Progenitor cell of endocrine pancreas (in vitro differentiated cells): Measurements from ENCODE around the gene RALGPS1. TPM values are rescaled to one million over a fixed set of nuclear protein-coding genes. Genes with fewer than 3 reads are reported as not detected.

Source experiments
- DNase-seq: peaks from one replicate; pipeline ENCODE4 v3.0.0; 2021; ENCODE audit warnings: low spot score; ENCODE audit not compliant: unreplicated experiment
- H3K27ac Mint-ChIP-seq: 2 replicates; pipeline ENCODE4 v1.8.0; 2021; ENCODE audit warnings: mild to moderate bottlenecking, moderate library complexity, mixed read lengths
- H3K27me3 Mint-ChIP-seq: 2 replicates; pipeline ENCODE4 v1.8.0; 2021; ENCODE audit warnings: mixed read lengths
- H3K36me3 Mint-ChIP-seq: 2 replicates; pipeline ENCODE4 v1.8.0; 2022; ENCODE audit warnings: mixed read lengths; ENCODE audit not compliant: insufficient read depth
- H3K4me1 Mint-ChIP-seq: 2 replicates; pipeline ENCODE4 v1.8.0; 2021; ENCODE audit warnings: low read depth, mixed read lengths
- H3K4me3 Mint-ChIP-seq: 2 replicates; pipeline ENCODE4 v1.8.0; 2021; ENCODE audit warnings: low read depth, mild to moderate bottlenecking, moderate library complexity, mixed read lengths
- H3K9me3 Mint-ChIP-seq: 2 replicates; pipeline ENCODE4 v1.8.0; 2021; ENCODE audit warnings: low read depth, mixed read lengths
- total RNA-seq: library from RNA; stranded (reverse); gene quantifications from 2 replicates; pipeline ENCODE4 v1.2.1, GENCODE V29; 2021
- TF ChIP-seq, protein P1 (sequence below): fragments of 200-600 bp; sonication (generic); IDR thresholded peaks from one replicate; pipeline ENCODE4 v1.5.0; 2021; ENCODE audit warnings: antibody characterized with exemption, mild to moderate bottlenecking; ENCODE audit not compliant: unreplicated experiment

Gene RALGPS1
- total RNA-seq, 1 donor from 2014 or later, result 39.2 TPM

DNA sequence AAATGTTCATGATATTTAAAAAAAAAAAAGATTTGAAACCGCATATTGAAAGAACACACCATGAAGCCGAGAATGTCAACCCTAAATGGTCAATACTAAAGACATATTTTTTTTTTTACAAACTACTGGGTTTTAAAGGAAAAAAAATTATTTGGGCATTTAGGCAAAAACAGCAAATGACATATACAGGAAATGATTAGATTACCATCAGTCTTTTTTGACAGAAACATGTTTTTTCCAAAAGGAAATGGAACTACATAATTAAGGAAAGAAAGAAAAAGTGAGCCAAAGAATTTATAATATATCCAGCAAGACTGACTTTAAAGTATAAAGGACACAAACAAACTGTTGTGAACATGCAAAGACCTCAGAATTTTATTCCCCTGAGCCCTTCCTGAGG lies 56.7 kb downstream of the RALGPS1 start:
- no peak overlapping the region for H3K4me3 Mint-ChIP-seq
- TF ChIP-seq, protein P1, sequence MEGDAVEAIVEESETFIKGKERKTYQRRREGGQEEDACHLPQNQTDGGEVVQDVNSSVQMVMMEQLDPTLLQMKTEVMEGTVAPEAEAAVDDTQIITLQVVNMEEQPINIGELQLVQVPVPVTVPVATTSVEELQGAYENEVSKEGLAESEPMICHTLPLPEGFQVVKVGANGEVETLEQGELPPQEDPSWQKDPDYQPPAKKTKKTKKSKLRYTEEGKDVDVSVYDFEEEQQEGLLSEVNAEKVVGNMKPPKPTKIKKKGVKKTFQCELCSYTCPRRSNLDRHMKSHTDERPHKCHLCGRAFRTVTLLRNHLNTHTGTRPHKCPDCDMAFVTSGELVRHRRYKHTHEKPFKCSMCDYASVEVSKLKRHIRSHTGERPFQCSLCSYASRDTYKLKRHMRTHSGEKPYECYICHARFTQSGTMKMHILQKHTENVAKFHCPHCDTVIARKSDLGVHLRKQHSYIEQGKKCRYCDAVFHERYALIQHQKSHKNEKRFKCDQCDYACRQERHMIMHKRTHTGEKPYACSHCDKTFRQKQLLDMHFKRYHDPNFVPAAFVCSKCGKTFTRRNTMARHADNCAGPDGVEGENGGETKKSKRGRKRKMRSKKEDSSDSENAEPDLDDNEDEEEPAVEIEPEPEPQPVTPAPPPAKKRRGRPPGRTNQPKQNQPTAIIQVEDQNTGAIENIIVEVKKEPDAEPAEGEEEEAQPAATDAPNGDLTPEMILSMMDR, result no peak
- H3K27ac Mint-ChIP-seq, result no peak overlapping the region
- H3K4me1 Mint-ChIP-seq, result no peaks in the 10 kb centered on the region
- peaks cover 3% of the 10 kb centered on the region for H3K36me3 Mint-ChIP-seq
- no peak for DNase-seq
- no peaks in the 10 kb centered on the region for H3K9me3 Mint-ChIP-seq
- H3K27me3 Mint-ChIP-seq, result no peaks in the 10 kb centered on the region

DNA sequence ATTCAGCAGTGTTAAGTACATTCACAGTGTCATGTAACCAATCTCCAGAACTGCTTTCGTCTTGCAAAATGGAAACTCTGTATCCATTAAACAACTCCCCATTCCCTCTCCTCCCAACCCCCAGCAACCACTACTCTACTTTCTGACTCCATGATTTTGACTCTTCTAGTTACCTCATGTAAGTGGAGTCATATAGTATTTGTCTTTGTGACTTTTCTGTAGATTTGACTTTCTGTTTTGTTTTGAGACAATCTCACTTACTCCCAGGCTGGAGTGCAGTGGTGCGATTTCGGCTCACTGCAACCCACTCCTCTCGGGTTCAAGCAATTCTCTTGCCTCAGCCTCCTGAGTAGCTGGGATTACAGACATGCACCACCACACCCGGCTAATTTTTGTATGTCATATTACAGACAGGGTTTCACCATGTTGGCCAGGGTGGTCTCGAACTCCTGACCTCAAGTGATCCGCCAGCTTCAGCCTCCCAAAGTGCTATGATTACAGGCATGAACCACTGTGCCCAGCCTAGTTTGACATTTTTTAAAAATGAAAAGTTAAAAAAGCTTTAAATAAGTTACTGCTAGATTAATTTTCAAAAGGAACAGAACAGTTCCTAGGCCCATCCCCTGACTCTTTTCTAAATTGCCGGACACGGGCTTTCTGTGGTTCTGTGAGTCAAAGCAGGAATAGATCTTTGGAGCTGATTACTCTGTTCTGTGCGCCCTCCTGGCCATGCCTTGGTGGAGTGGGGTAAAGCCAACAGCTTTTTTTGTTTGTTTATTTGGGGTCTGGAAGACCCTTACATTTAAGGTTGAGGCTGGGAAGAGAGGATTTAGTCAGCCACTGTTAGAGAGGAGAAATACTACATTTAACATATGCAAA lies 59.3 kb downstream of the RALGPS1 start:
- no peak overlapping the region for H3K27ac Mint-ChIP-seq
- no peak overlapping the region for H3K4me3 Mint-ChIP-seq
- no peaks in the 10 kb centered on the region for H3K27me3 Mint-ChIP-seq
- TF ChIP-seq, protein P1, result no peak
- H3K36me3 Mint-ChIP-seq, result peaks cover 5% of the 10 kb centered on the region
- H3K9me3 Mint-ChIP-seq, result no peaks in the 10 kb centered on the region
- no peaks in the 10 kb centered on the region for H3K4me1 Mint-ChIP-seq
- no peak for DNase-seq

DNA sequence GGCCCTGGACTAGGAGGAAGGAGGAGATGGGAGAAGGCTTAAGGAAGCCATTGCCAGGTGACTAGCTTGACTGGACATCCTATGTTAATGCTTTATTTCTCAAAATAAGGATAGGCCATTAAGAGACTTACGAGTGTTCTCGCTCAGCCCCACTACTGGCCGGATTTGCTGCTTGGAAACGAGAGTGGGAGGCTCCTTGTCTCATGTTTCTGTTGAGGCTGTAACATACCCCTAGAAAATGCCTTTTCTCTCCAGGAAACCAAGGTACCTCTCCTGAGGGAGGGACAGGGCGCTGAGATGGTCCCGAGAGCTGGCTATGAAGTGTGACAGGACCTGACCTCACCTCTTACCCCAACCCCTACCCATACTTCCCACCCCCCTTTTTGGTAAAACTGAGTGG lies 60.0 kb downstream of the RALGPS1 start:
- peaks cover 6% of the 10 kb centered on the region for H3K36me3 Mint-ChIP-seq
- TF ChIP-seq, protein P1, result no peak
- no peak overlapping the region for H3K27ac Mint-ChIP-seq
- no peaks in the 10 kb centered on the region for H3K4me1 Mint-ChIP-seq
- no peaks in the 10 kb centered on the region for H3K27me3 Mint-ChIP-seq
- DNase-seq, result no peak
- no peak overlapping the region for H3K4me3 Mint-ChIP-seq
- no peaks in the 10 kb centered on the region for H3K9me3 Mint-ChIP-seq

DNA sequence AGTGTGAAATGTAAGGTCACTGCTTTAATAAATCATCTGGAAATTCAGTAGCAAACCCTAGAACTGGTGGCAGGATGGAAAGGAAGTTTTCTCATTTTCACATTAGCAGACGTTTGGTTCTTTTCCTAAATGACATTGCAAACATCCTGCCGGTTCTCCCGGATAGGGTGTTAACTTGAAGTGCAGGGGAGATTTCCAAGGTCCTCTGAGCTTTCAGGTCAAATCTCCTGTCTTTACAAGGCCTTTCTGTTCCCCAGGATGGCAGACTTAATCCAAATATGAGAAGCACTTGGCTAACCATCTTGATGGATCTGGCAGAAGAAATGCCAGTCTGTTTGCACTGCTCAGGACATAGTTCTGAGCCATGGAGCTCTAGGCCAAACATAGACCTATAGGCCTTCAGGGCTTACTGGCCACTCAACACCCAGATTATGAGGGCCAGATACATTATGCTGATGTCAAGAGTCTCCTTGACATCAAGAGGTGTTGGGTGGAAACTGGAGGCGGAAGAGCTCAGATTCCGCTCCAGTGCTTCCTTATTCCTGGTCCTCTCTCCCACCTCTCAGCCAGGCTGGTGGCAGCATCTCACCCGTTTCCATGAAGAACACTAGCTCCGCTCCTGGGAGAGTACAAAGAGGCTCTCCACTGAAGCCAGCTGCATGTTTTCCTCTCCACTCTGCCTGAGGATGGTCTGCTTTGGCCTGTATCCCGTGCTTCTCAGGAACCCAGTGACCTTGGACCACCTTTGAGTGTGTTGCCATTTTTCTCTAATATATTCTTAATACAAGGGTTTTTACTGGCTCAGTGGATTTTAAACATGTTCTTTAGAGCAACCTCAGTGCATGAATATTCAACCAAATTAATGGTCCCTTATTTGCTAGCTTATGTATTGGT lies 61.0 kb downstream of the RALGPS1 start:
- TF ChIP-seq, protein P1, result no peak
- Mint-ChIP-seq H3K4me3 (no peak overlapping the region), H3K9me3 (no peaks in the 10 kb centered on the region), H3K27me3 (no peaks in the 10 kb centered on the region), H3K4me1 (no peaks in the 10 kb centered on the region), H3K27ac (no peak overlapping the region), H3K36me3 (peaks cover 6% of the 10 kb centered on the region)
- no peak for DNase-seq

DNA sequence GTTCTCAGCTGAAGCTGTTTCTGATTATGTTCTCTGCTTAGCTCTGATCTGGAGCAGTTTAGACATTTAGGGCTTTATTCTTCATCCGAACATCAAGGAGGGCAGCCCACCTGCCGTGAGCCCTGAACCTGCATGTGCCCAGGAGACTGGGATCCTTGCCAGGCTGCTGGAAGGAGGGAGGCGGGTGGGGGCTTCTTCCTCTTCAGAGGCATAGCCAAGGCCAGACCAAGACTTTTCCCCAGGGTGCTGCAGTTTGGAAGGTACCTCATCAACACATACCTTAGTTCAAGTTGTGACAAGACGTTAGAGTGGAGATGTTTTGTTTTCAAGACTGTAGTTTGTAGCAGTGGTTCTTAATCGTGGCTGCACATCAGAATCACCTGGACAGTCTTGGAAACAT lies 64.9 kb downstream of the RALGPS1 start:
- TF ChIP-seq, protein P1, result no peak
- no peak overlapping the region for H3K27ac Mint-ChIP-seq
- no peaks in the 10 kb centered on the region for H3K4me1 Mint-ChIP-seq
- no peak for DNase-seq
- no peaks in the 10 kb centered on the region for H3K9me3 Mint-ChIP-seq
- H3K27me3 Mint-ChIP-seq, result no peaks in the 10 kb centered on the region
- peaks cover 9% of the 10 kb centered on the region for H3K36me3 Mint-ChIP-seq
- no peak overlapping the region for H3K4me3 Mint-ChIP-seq
